IgD-negative memory B cell (primary cell): ENCODE results near the gene TMEM131L. TPM values are rescaled to one million over a fixed set of nuclear protein-coding genes. Genes with fewer than 3 reads are reported as not detected.

Experiments used
- H3K27ac Mint-ChIP-seq, 3 donors: one replicate each; pipeline ENCODE4 v1.8.0; 2020 to 2022; ENCODE audit warnings: mild to moderate bottlenecking in 3 of 3, mixed read lengths in 3 of 3, moderate library complexity in 1 of 3
- H3K27me3 Mint-ChIP-seq: one replicate; pipeline ENCODE4 v1.8.0; 2021; ENCODE audit warnings: mixed read lengths
- H3K36me3 Mint-ChIP-seq: one replicate; pipeline ENCODE4 v1.8.0; 2020; ENCODE audit warnings: mild to moderate bottlenecking, mixed read lengths
- H3K4me1 Mint-ChIP-seq, 3 donors: one replicate each; pipeline ENCODE4 v1.8.0; 2020 to 2022; ENCODE audit warnings: mixed read lengths in 3 of 3, mild to moderate bottlenecking in 1 of 3
- H3K4me3 Mint-ChIP-seq, 4 donors: one replicate each; pipeline ENCODE4 v1.8.0; 2020 to 2022; ENCODE audit warnings: mild to moderate bottlenecking in 4 of 4, mixed read lengths in 4 of 4, moderate library complexity in 3 of 4
- H3K9me3 Mint-ChIP-seq, 3 donors: one replicate each; pipeline ENCODE4 v1.8.0; 2020 to 2021; ENCODE audit warnings: mixed read lengths in 3 of 3, mild to moderate bottlenecking in 1 of 3
- polyA plus RNA-seq: library from polyadenylated mRNA; unstranded; fragments of 300-500 nt; fragmentation: Illumina TruSeq; gene quantifications from one replicate; pipeline ENCODE4 v1.2.3, GENCODE V29; 2021

TMEM131L gene
- polyA plus RNA-seq, 1 donor from 2014 or later: 48.4 TPM

DNA sequence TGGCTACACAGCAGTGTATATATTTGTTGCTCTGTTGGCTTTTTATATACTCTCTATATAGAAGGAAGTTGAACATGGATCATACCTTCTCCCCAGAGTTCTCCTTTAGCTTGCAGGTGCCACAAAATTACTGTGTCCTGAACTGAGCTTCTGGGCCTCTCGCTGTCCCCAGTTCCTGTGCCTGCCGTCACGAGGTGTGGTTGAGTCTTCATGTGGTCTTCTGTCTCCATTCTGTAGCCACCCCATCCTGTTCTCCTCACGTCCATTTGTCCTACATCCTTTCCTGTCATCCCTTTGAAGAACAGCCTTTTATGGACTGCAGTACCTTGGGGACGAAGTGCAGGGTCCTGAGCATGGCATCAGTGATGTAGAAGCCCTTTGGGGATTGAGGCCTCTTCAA lies 14.5 kb downstream of the TMEM131L start:
- peaks cover 6% of the 10 kb centered on the region for H3K36me3 Mint-ChIP-seq
- no peaks in the 10 kb centered on the region for H3K27me3 Mint-ChIP-seq
- peak overlapping the region; percentile 64 to 81 (median 74) for H3K4me3 Mint-ChIP-seq
- peak overlapping the region; percentile 89 to 96 (median 90) for H3K27ac Mint-ChIP-seq
- no peaks in the 10 kb centered on the region for H3K9me3 Mint-ChIP-seq
- peaks cover 62 to 67% (median 62%) of the 10 kb centered on the region in 3 donors for H3K4me1 Mint-ChIP-seq

DNA sequence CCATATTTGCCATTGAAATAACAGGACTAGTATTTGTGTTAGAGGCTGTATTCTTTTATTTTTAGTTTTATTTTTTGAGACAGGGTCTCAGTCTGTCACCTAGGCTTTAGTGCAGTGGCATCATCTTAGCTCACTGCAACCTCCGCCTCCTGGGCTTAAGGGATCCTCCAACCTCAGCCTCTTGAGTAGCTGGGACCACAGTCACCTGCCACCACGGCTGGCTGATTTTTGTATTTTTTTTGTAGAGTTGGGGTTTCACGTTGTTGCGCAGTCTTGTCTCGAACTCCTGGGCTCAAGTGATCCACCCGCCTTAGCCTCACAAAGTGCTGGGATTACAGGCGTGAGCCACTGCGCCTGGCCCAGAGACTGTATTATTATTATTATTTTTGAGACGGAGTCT lies 15.3 kb downstream of the TMEM131L start:
- peaks cover 6% of the 10 kb centered on the region for H3K36me3 Mint-ChIP-seq
- H3K4me3 Mint-ChIP-seq: peak overlapping the region; percentile 64 to 81 (median 74)
- H3K27me3 Mint-ChIP-seq: no peaks in the 10 kb centered on the region
- H3K9me3 Mint-ChIP-seq: no peaks in the 10 kb centered on the region
- peaks cover 64 to 71% (median 70%) of the 10 kb centered on the region in 3 donors for H3K4me1 Mint-ChIP-seq
- H3K27ac Mint-ChIP-seq: peak overlapping the region; percentile 63 to 90 (median 89)

DNA sequence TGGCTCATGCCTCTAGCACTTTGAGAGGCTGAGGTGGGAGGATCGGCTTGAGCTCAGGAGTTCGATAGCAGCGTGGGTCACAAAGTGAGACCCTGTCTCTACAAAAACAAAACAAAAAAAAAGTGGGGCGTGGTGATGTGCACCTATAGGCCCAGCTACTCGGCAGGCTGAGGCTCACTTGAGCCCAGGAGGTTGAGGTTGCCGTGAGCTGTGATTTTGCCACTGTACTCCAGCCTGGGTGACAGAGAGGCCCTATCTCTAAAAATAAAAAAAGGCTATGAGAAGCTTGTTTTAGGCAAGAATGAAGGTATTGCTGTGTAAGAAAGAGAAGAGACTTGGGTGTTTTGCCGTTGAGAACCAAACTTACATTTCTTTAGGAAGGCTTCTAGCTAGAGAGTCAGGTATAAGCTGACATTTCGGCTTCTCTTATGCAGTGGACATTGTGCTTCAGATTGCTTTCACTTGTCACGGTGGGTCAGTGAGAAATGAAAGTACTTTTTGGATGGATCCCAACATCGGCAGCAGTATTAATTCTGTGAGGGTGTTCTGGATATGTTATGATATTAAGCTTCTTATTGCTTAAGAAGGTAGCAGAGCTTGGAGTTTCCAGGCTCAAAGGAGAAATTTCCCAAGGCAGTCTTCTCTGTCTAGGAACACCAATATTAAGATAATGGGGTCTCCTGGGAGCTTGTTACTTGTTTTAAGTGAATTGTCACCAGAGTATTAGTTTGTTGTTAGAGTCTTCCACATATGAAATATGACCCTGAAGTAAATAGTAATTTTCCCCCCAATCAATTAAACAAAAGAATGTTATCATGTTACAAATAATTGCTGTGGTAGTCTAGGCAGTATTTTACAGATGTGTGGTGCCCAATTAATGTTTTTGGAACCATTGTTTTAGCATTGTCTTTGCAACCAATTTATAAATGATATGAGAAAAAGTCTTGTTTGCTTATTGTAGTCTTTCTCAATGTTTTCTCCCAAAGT lies 17.6 kb downstream of the TMEM131L start:
- Mint-ChIP-seq H3K4me1 (peaks cover 67 to 74% (median 69%) of the 10 kb centered on the region in 3 donors), H3K36me3 (peaks cover 6% of the 10 kb centered on the region), H3K9me3 (no peaks in the 10 kb centered on the region), H3K4me3 (peak overlapping the region; percentile 70 to 87 (median 74)), H3K27ac (peak overlapping the region; percentile 87 to 98 (median 94)), H3K27me3 (no peaks in the 10 kb centered on the region)

DNA sequence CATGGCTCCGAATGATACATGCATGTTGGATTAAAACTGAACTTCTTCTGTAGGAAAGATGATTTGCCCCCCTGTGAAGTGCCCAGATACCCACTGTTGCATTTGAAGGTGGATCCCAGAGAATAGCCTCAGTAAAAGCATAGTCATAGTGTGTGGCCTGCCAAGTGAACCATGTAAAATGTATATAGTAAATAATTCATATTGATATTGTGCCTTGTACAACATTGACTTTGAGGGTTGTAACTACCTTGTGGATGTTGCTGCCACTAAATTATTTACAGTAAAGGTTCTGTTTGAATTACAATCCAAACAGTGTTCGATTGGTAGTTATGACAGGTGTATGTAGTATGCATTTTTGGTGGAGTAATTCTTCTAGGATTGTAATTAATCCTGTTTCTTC lies 19.2 kb downstream of the TMEM131L start:
- Mint-ChIP-seq H3K36me3 (no peaks in the 10 kb centered on the region), H3K9me3 (no peaks in the 10 kb centered on the region), H3K4me3 (peak overlapping the region in 3 of 4 donors; percentile 61 to 83 (median 71)), H3K27me3 (no peaks in the 10 kb centered on the region), H3K27ac (peak overlapping the region; percentile 87 to 92 (median 91)), H3K4me1 (peaks cover 71 to 78% (median 73%) of the 10 kb centered on the region in 3 donors)

- Mint-ChIP-seq H3K27me3 (no peaks in the 10 kb centered on the region), H3K36me3 (no peaks in the 10 kb centered on the region), H3K4me3 (peak overlapping the region; percentile 61 to 94 (median 73)), H3K4me1 (peaks cover 66 to 76% (median 69%) of the 10 kb centered on the region in 3 donors), H3K27ac (peak overlapping the region; percentile 87 to 92 (median 91)), H3K9me3 (no peaks in the 10 kb centered on the region)
Measured at GRCh38 chr4:153485860-153486259, 19.7 kb downstream of the TMEM131L start.

- Mint-ChIP-seq H3K9me3 (no peaks in the 10 kb centered on the region), H3K4me1 (peaks cover 67 to 78% (median 68%) of the 10 kb centered on the region in 3 donors), H3K27ac (peak overlapping the region; percentile 87 to 96 (median 92)), H3K27me3 (no peaks in the 10 kb centered on the region), H3K36me3 (no peaks in the 10 kb centered on the region), H3K4me3 (peak overlapping the region; percentile 63 to 94 (median 86))
Measured at GRCh38 chr4:153486281-153487151, 20.4 kb downstream of the TMEM131L start.

- peak overlapping the region; percentile 87 to 96 (median 92) for H3K27ac Mint-ChIP-seq
- H3K36me3 Mint-ChIP-seq: peaks cover 3% of the 10 kb centered on the region
- H3K4me1 Mint-ChIP-seq: peaks cover 63 to 78% (median 66%) of the 10 kb centered on the region in 3 donors
- H3K27me3 Mint-ChIP-seq: no peaks in the 10 kb centered on the region
- H3K4me3 Mint-ChIP-seq: peak overlapping the region; percentile 80 to 94 (median 86)
- no peaks in the 10 kb centered on the region for H3K9me3 Mint-ChIP-seq
Measured at GRCh38 chr4:153488006-153488891, 22.1 kb downstream of the TMEM131L start.

GRCh38 chr4:153489856-153490558 lies 23.8 kb downstream of the TMEM131L start:
- Mint-ChIP-seq H3K27ac (peak overlapping the region; percentile 87 to 96 (median 92)), H3K36me3 (peaks cover 3% of the 10 kb centered on the region), H3K4me1 (peaks cover 68 to 83% (median 71%) of the 10 kb centered on the region in 3 donors), H3K4me3 (peak overlapping the region; percentile 80 to 94 (median 86)), H3K9me3 (no peaks in the 10 kb centered on the region), H3K27me3 (no peaks in the 10 kb centered on the region)

DNA sequence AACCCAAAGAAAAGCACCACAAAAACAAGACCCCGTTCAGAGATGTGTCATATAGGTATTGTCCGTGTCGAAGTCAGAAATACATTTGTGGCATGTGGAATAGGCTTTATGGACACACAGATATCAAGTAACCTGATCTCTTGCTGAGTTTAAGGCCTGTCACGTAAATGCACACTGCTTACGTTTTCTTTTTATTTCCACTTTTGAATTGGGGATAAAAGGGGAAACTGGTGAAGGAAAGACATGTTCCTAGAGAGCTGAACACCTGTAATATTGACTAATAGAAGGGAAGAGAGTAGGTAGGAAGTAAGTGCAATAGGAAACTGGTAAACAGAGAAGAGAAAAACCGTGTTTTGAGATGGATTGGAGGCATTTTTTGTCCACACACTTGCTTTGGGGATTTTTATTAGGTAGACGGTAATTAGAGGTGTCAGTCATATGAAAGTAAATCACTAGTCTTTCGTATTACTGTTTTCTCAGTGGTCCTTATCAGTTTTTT lies 24.9 kb downstream of the TMEM131L start:
- H3K36me3 Mint-ChIP-seq: peaks cover 4% of the 10 kb centered on the region
- H3K9me3 Mint-ChIP-seq: no peaks in the 10 kb centered on the region
- peak overlapping the region; percentile 52 to 96 (median 92) for H3K27ac Mint-ChIP-seq
- H3K27me3 Mint-ChIP-seq: no peaks in the 10 kb centered on the region
- peaks cover 72 to 82% (median 73%) of the 10 kb centered on the region in 3 donors for H3K4me1 Mint-ChIP-seq
- peak overlapping the region; percentile 75 to 94 (median 84) for H3K4me3 Mint-ChIP-seq

GRCh38 chr4:153494562-153494961 lies 28.4 kb downstream of the TMEM131L start:
- Mint-ChIP-seq H3K4me3 (peak overlapping the region; percentile 57 to 90 (median 76)), H3K27me3 (peaks cover 2% of the 10 kb centered on the region), H3K9me3 (no peaks in the 10 kb centered on the region)

GRCh38 chr4:153495480-153496193 lies 29.5 kb downstream of the TMEM131L start:
- Mint-ChIP-seq H3K4me1 (peaks cover 70 to 80% (median 76%) of the 10 kb centered on the region in 3 donors), H3K4me3 (peak overlapping the region in 3 of 4 donors; percentile 74 to 90 (median 79)), H3K27ac (peak overlapping the region; percentile 74 to 94 (median 87)), H3K27me3 (peaks cover 2% of the 10 kb centered on the region), H3K36me3 (peaks cover 9% of the 10 kb centered on the region), H3K9me3 (no peaks in the 10 kb centered on the region)

More at GRCh38 chr4:153494562-153494961, 28.4 kb downstream of the TMEM131L start:
- peaks cover 9% of the 10 kb centered on the region for H3K36me3 Mint-ChIP-seq
- H3K4me1 Mint-ChIP-seq: peaks cover 70 to 78% (median 77%) of the 10 kb centered on the region in 3 donors
- peak overlapping the region; percentile 74 to 94 (median 93) for H3K27ac Mint-ChIP-seq

DNA sequence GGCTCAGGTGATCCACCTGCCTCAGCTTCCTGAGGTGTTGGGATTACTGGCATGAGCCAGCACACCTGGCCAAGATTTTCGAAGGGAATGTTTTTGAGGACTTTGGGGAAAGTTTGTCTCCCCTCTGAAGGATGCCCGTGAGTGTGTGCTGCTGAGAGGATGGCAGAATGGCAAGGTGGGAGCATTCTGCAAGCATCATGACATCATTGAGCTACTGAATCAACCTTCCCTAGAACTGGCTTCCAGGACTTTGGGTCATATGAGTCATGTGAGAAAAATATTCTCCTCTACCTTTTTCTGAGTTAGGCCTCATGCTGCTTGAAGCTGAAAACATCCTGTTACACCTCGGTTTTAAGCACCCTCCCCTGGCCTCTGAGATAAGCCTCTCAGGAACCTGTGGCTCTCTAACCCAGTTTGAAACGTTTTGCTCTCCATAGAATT lies 31.0 kb downstream of the TMEM131L start:
- peak overlapping the region; percentile 74 to 93 (median 87) for H3K27ac Mint-ChIP-seq
- peak overlapping the region; percentile 44 to 94 (median 77) for H3K4me3 Mint-ChIP-seq
- no peaks in the 10 kb centered on the region for H3K9me3 Mint-ChIP-seq
- peaks cover 2% of the 10 kb centered on the region for H3K27me3 Mint-ChIP-seq
- peaks cover 68 to 81% (median 73%) of the 10 kb centered on the region in 3 donors for H3K4me1 Mint-ChIP-seq
- peaks cover 12% of the 10 kb centered on the region for H3K36me3 Mint-ChIP-seq
